HL-60/S4 treated with phorbol 12-myristate 13-acetate at 8.2 ng/mL for 4 days and 3 days (cell line): Measurements from ENCODE around the gene ARHGAP10.
"Not testable (repeated sequence)": the region's sequence is repeated elsewhere in the genome, so short reads cannot be mapped to it uniquely, and the experiment has no call there.

Source experiments
- in situ Hi-C: fragments of 300-500 bp; cut with MboI; formaldehyde crosslinking; loops from 2 replicates; pipeline ENCODE4 v1.15.0; 2022; ENCODE audit warnings: low sequenced_read_pairs

ARHGAP10 gene

DNA sequence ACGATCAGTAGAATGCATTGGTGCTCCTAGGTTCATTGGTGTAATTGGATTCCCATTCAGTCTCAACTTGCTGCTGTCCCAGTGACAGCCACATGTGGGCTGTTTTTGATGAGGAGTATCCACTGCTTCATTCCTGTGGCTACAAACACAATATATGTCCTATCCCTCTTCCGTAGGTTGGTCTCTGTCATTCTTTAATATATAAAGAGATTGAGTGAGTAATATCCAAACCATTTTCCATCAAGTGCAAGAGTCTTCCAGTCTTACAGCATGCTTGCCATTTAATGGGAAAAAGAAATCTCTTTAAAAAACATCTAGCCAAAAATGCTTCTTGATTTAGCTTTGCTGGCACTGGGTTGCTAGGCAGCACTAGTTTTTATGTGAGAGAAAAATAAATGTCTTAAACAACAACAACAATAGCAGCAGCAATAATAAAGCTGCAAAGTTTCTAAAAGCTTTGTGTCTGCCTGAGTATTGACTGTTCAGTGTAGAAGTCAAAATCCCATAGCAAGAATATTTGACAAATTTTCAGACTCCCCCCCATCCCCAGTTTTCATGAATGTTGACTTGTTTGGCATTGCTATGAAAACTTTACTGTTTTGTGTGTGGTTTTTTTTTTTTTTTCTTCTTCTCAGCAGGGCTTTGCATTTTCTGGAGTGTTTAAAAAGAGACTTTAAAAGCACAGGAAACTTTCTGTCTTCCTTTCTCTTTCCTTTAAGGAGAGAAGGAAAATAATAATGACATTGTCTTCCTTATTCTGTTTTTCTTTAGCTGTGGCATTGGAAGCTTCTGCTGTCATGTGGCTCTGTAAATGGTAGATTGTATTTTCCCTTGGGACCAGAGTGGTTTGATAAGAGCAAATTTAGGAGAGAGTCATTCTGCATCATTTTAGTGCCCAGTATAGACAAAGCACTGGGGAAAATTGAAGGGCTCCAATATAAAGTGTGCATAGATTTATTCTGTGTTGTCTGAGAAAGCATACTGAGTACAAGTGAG lies 244.3 kb downstream of the ARHGAP10 start:
- in situ Hi-C loops, result no loop called here

DNA sequence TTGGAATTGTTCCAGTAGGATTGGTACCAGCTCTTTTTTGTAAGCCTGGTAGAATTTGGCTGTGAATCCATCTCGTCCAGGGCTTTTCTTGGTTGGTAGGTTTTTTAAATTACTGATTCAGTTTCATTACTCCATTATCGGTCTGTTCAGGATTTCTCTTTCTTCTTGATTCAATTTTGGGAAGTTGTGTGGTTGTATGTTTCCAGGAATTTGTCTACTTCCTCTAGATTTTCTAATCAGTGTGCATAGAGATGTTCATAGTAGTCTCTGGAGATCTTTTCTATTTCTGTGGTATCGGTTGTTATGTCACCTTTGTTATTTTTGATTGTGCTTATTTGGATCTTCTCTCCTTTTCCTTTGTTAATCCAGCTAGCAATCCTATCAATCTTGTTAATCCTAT lies 248.7 kb downstream of the ARHGAP10 start:
- in situ Hi-C loops, result no loop called here

DNA sequence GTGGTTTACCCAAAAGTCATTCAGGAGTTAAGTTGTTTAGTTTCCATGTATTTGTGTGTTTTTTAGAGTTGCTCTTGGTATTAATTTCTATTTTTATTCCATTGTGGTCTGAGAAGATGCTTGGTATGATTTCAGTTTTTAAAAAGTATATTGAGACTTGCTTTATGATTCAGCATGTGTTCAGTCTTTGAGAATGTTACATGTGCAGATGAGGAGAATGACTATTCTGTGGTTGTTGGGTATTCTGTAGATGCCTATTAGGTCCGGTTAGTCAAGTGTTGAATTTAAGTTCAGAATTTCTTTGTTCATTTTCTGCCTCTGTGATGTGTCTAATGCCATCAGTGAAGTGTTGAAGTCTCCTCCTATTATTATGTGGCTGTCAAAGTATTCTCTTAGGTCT lies 249.4 kb downstream of the ARHGAP10 start:
- in situ Hi-C loops, result no loop called here

DNA sequence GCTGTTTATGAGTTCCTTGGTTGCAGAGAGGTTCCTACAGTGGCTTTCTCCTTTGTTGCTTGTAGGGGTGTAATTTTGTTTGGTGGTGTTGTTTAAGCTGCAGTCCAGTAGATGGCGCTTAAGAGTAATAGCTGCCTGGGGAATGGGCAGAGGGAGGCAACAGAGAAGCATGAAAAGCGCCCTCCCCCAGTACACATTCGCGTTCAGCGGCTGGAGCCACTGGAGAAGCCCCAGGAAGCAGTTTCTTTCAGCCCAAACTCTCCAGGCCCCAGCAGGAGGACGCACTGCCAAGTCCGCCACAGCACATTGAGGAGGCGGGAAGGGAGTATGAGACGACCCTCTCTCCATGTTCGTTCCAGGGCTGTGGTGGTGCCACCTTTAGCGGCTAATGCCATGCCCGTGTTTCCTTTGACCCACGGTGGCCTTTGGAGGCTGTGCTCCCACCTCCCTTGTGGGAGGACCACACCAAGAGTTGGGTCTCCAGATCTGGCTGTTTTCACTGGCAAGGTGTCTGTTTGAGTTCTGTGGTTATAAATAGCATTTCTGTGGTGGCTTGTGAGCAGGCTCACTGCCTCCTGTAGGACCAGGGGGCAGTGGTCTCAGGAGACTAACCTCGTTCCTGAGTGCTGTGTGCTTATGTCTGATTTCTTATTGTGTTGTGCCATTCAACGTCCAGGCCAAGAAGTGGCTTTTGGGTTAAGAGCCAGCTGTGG lies 252.3 kb downstream of the ARHGAP10 start:
- in situ Hi-C loops, result no loop called here

DNA sequence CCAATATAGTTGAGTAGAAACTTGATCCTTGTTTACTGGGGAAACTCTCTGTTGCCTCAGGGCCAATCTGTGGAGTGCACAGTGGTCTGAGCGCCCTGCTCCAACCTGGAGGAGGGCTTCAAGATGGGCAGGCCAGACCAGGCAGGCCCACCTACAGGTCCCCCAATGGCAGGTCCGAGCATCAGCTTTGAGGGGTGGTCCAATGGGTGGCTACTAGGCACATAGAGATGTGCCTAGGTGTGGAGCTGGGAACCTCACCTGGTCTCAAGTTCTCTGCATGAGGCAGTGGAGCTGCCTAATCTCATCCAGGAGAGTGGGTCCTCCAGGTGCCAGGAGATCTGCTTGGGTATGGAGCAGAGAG lies 252.9 kb downstream of the ARHGAP10 start:
- in situ Hi-C loops, result no loop called here

DNA sequence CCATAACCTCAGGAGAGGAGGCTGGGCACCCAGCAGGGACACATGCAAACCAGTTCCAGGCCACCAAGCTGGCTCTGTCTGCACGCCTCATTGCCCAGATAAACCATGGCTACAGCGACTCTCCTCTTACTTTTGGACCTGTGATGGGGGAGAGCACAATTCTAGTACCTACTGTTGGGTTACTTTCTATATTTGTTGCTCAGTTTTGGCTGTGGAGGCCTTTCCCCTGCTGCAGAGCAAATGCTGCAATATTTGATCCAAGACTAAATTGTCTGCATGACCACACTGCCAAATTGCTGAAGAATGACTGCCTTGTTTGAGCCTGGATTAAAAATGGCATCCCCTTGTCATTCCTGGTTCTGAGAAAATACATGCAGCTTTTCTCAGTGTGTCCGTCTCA lies 253.5 kb downstream of the ARHGAP10 start:
- in situ Hi-C loops, result no loop called here

DNA sequence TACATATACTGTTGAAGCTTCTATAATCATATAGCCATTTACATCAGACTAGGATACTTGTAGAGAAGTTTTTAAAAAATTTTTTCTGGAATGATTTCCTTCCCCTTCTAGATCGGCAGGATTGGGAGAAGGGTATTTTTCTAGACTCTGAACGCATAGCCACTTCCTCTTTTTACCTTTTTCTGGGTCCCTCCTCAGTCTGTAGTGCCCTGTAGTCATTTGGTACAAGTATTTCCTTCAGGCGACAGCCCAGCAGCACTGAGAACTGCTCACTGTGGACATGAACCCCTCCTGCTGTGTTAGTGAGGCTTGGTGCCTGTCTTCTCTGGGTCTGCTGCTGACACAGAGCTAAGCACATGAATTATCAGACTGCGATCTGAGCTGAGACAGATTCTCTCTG lies 255.4 kb downstream of the ARHGAP10 start:
- in situ Hi-C loops, result no loop called here

DNA sequence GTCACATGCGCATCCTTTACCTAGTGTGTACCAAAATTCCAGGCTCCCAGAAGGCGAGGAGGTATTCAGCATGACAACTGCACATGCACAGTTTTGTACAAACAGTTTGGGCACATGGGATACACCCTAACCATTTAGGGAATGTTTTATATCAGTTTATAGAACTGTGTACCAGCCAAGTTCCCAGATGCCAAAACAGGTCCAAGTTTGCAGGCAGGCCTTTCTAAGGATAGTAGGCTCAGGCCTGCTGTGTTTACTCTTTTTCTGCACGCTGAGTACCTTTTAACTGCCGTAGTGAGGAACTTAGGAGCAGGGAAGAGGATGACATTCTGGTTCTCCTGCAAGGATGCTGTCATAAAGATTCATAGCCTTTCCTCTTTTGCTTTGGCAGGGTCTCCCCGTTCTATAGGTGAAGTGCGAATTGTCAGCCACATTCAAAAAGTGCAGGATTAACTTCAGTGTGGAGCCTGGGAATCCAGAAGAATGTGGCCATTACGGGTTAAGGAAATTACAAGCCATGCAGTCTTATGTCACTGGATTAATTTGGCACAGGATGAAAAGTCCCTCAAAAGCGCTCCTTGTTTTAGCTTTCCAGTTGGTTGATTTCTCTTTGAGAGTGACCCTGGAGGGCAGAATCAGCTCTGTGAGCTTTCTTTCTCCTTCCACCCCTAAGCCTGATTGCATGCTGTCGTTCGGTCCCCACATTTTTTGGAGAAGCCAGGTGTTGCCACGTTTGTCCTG lies 259.8 kb downstream of the ARHGAP10 start:
- in situ Hi-C loops, result no loop called here

DNA sequence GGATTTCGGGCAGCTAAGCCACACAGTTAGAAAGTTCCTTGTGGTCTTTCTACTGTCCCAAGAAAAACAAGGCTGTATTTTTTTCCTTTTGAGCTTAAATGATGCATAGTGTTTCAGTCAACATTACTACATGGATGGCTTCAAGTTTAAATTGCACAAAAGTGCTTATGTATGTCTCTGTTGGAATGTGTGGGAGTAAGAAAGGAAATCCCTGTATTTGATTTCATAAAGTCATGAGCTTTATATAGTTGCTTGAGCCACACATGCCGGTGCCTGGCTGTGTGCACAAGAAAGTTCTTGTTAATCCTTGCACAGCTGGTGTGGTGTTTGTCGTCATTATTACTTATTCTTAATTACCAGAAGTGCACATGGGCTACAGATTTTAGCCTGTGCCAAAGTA lies 262.2 kb downstream of the ARHGAP10 start:
- in situ Hi-C loops, result no loop called here

DNA sequence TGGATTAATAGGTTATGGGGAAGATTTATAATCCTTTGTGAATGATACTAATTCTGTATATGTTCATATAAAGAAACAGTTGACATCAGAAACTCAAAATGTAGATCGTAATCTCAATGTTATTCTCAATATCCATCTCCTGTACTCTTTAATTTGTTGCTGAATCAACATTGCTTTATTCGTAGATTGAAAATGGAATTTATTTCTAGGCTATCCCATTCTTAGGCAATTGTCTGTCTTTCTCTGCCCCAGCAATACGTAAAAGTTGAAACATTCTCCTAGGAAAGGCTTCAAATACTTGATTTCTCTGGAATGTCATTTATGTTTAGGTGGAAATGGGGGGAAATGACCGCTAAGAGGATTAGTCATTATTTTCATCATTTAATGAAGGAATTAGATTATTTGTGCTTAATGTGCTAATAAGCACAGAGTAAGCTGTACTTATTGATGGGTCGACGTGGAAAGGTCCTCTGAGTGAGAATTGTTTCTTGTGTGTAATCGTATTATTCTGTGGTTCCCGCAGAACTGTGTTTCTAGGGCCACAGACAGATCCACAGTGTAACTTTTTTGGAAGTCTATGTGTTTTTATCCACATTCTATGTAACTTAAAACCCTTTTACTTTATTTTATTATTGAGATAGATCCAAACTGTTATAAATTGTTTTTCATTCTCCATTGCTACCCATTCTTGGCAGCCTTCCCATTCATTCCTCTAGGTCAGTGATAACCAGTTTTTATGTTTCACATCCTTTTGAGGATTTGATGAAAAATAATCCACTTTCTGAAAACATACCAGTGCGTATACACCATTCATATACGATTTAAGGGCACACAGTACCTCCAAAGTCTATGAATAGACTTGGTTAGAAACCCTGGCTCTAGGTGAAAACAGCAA lies 262.9 kb downstream of the ARHGAP10 start:
- in situ Hi-C loops, result no loop called here

DNA sequence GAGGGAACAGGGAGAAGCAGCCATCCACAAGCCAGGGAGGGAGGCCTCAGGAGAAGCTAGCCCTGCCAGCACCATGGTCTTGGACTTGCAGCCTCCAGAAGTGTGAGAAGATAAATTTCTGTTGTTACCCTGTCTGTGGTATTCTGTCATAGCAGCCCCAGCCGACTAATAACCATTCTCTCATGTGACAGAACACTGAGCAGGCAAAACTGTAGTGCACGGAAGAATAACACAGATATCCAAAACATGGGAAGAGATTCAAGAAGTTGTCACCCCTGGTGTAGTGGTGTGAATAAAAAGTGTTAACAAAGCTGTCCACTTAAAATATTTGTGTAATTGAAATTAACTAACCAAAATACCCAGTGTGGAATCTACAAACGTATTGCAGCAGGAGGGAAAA lies 265.0 kb downstream of the ARHGAP10 start:
- in situ Hi-C loops, result no loop called here

DNA sequence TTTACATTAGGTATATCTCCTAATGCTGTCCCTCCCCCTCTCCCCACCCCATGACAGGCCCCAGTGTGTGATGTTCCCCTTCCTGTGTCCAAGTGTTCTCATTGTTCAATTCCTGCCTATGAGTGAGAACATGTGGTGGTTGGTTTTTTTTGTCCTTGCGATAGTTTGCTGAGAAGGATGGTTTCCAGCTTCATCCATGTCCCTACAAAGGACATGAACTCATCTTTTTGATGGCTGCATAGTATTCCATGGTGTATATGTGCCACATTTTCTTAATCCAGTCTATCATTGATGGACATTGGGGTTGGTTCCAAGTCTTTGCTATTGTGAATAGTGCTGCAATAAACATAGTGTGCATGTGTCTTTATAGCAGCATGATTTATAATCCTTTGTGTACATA lies 268.1 kb downstream of the ARHGAP10 start:
- in situ Hi-C loops, result not testable (repeated sequence)

DNA sequence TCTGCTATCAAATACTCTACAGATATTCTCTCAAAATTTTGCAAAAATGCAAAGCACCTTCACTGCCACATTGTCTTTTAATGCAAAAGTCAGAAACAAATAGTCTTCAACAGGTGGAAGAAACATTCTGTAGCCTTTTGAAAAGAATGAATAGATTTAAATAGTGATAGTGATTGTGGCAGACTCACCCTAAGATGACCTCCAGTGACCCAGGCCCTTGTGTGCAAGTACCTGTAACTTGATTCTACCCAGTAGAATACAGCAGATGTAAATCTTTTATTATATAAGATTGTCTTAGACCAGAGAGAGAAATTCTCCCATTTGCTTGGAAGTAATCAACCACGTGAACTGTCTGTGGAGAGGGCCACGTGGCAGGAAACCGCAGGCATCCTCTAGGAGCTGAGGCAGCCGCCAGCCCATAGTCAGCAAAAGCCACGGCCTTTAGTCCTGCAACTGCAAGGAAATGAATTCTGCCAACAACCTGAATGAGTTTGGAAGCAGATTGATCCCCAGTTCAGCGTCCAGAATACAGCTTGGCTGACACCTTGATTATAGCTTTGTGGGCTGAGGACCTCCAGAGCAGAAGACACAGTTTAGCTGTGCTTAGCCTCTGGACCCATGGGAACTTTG lies 272.5 kb downstream of the ARHGAP10 start:
- in situ Hi-C loops, result no loop called here

DNA sequence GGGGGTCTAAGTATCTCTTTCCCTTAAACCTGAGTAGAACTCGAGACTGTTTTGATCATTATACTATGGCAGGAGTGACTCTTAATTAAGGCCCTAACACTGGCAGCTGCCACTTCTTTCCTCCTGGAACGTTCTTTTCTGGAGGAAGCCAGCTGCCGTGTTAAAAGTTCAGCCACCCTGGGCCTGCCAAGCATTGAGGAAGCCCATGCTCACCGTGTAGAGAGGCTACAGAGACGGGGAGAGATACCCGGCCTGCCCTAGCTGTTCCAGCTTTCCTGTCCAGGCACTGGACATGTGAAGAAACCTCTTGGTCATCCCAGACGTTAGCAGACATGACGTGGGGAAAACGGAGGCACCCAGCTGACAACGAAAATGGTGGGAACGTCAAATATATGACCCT lies 274.1 kb downstream of the ARHGAP10 start:
- in situ Hi-C loops, result no loop called here

DNA sequence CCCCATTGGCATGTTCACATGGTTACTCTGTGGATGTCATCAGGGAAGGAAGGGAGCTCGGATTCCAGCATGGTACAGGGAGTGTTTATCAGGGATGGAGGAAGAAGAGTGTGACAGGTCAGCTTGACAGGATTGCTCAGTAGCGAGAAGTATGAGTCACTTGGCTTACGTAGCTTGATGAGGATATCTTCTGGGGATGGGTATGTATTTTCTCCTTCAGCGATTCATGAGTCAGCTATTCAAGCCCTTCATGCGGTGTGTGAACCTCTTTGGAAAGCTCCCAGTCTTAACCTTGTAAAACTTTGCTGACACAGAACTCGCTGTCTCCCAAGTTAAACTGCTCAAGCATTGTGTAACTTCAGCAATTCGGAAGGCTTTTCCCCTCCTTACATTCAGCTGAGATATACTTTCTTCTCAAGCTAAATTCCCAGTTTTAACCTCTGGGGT lies 275.4 kb downstream of the ARHGAP10 start:
- in situ Hi-C loops, result no loop called here

DNA sequence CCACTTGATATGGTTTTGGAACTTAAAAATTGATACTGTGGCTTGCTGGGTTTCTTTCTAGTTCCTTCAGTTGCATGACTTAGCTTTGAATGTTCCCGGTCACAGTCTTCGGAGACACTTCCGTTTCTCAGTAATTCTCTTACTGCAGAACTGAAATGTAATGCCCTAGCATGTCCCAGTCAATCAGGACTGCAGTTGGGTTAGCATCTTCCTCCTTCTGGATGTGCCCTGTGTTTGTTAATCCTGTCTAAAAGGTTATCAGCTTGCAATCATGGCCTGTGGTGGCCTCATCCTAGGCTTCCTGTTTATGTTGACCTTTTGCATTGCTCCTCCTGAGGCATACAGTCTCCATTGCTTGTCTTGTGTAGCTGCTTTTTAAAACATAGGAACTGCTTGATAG lies 275.9 kb downstream of the ARHGAP10 start:
- in situ Hi-C loops, result no loop called here

DNA sequence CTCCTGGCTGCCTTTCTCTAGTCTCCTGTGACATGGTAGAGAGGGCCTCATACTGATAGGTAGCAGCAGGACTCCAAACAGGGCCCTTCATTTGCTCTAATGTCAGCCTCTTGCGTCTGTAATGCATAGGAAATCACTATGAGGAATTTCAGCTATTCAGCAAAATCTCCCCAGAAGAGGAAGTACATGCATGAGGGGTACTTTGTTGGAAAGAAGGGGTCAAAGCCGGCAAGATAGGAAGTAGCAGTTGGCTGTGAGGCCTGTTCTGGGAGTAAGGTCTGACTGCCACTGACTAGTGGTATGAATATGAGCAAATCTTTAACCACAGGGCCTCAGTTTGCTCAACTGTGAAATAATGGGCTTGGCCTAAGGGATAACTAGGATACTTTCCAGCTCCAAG lies 283.2 kb downstream of the ARHGAP10 start:
- in situ Hi-C loops, result no loop called here

DNA sequence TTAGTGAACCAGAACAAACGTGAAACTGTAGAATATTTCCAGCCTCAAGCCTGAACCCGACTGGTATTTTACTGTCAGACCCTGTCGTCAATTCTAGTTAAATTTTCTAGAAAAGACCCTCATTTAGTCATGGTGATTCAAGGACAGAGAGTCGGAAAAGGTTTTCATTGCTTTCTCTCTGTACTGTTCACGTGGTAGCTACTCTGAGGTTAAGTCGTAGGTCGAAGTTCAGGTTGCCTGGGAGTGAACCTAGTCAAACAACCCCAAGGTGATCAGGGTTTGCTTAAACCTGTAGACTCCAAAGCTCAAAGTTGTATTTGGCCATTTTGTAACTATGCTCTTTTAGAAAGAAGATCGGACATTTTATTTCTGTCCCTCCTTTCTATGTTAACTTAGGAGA lies 283.6 kb downstream of the ARHGAP10 start:
- in situ Hi-C loops, result no loop called here

DNA sequence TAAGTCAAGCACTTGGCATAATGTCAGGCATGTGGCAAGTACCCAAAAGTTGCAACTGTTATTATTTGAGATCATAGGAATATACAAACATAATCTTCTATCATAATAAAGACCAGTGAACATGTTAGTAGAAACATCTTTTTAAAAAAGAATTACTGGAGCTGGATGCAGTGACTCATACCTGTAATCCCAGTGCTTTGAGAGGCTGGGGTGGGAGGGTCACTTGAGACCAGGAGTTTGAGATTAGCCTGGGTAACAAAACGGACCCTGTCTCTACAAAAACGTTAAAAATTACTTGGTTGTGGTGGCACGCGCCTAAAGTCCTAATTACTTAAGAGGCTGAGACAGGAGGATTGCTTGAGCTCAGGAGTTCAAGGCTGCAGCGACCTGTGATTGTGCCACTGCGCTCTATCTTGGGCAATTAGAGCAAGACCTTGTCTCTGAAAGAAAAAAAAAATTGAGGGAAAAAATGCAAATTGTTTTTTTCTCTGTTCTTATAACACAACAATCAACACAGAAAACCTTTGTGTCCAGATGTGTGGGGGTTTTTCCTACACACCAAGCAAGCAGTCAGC lies 284.3 kb downstream of the ARHGAP10 start:
- in situ Hi-C loops, result no loop called here

DNA sequence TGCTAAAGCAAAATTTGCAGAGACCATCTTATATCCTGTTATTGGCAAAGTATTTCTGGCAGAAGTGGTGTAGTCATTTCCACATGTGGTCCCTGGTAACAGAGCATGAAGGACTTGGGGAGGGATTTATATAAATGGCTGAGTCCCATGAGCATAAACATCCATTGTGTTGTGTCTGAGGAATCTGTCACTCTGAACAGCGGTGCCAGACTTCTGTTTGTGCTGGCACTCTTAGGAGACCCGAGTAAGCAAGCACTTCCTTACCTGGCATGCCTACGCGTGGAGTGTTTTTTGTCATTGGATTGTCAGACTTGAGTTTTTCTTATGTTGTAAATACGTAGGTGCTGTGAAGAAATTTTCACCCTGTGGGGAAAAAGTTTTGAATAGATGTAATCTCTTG lies 285.9 kb downstream of the ARHGAP10 start:
- in situ Hi-C loops, result no loop called here
